ENCODE data around the gene TTC7B. TPM values are rescaled to one million over a fixed set of nuclear protein-coding genes. Genes with fewer than 3 reads are reported as not detected.

The TTC7B gene
- polyA plus RNA-seq, 1 donor from 2014 or later = 19.9 TPM

DNA sequence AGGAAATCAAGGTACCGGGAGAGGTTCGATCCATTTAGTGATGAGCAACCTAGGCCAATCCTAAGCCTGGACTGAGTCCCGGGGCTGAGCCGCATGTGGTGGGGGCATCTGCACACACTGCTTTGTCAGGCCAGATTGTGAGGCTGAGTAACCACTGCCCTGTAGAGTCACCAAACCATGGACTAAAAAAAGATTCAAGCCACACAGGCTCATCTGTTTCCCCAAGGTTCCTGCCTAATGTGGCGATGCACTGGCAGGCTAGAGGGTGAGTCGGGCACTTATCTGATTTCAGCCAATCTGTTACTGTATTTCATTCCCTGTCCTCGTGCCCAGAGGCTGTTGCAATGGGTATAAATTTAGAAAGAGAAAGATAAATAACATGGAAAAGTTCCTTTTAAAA is 140.8 kb downstream of the TTC7B start:
- Histone ChIP-seq H3K79me2 (replicated peaks; ENCODE audit: insufficient read depth, low read length) (no peaks in the 10 kb centered on the region), H3F3A (ENCODE audit: insufficient read depth, low read length, poor library complexity, severe bottlenecking) (no peaks in the 10 kb centered on the region), H3K4me2 (ENCODE audit: low read length) (no peak overlapping the region), H4K20me1 (ENCODE audit: insufficient read depth) (no peaks in the 10 kb centered on the region), H3K9me3 (ENCODE audit: low read length) (no peaks in the 10 kb centered on the region), H3K27me3 (ENCODE audit: insufficient read depth, low read depth, low read length) (no peaks in the 10 kb centered on the region), H3K4me3 (ENCODE audit: low read length) (no peak overlapping the region), H3K27ac (ENCODE audit: low read length) (no peak overlapping the region), H2AFZ (ENCODE audit: low read depth, low read length) (no peak overlapping the region), H3K9me2 (ENCODE audit: insufficient read depth, low read length) (no peaks in the 10 kb centered on the region), H3K9ac (ENCODE audit: low read length) (no peak overlapping the region), H3K36me3 (ENCODE audit: insufficient read depth, low read length) (peaks cover 5% of the 10 kb centered on the region)
- TF ChIP-seq EZH2 (IDR thresholded peaks at IDR 0.05; ENCODE audit: borderline replicate concordance, insufficient read depth, low read length, poor library complexity, severe bottlenecking) (no peak), RAD21 (conservative IDR thresholded peaks at IDR 0.05) (no peak), REST (IDR thresholded peaks at IDR 0.05; ENCODE audit: borderline replicate concordance) (no peak), SMC3 (conservative IDR thresholded peaks at IDR 0.05; ENCODE audit: poor library complexity) (no peak), MXI1 (conservative IDR thresholded peaks at IDR 0.05; ENCODE audit: poor library complexity, severe bottlenecking) (no peak), TAF1 (IDR thresholded peaks at IDR 0.05; ENCODE audit: low read depth) (no peak), EP300 (conservative IDR thresholded peaks at IDR 0.05; ENCODE audit: poor library complexity, severe bottlenecking) (no peak), POLR2AphosphoS5 (IDR thresholded peaks at IDR 0.05) (no peak)
- TF ChIP-seq, protein P1, sequence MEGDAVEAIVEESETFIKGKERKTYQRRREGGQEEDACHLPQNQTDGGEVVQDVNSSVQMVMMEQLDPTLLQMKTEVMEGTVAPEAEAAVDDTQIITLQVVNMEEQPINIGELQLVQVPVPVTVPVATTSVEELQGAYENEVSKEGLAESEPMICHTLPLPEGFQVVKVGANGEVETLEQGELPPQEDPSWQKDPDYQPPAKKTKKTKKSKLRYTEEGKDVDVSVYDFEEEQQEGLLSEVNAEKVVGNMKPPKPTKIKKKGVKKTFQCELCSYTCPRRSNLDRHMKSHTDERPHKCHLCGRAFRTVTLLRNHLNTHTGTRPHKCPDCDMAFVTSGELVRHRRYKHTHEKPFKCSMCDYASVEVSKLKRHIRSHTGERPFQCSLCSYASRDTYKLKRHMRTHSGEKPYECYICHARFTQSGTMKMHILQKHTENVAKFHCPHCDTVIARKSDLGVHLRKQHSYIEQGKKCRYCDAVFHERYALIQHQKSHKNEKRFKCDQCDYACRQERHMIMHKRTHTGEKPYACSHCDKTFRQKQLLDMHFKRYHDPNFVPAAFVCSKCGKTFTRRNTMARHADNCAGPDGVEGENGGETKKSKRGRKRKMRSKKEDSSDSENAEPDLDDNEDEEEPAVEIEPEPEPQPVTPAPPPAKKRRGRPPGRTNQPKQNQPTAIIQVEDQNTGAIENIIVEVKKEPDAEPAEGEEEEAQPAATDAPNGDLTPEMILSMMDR (IDR thresholded peaks at IDR 0.05; ENCODE audit: poor library complexity, severe bottlenecking) = no peak

- no peak overlapping the region for H3K4me3 ChIP-seq (ENCODE audit: low read length)
- no peak overlapping the region for H3K27ac ChIP-seq (ENCODE audit: low read length)
- H3K36me3 ChIP-seq (ENCODE audit: insufficient read depth, low read length) = peaks cover 5% of the 10 kb centered on the region
- H3K9me2 ChIP-seq (ENCODE audit: insufficient read depth, low read length) = no peaks in the 10 kb centered on the region
- H3F3A ChIP-seq (ENCODE audit: insufficient read depth, low read length, poor library complexity, severe bottlenecking) = no peaks in the 10 kb centered on the region
- H4K20me1 ChIP-seq (ENCODE audit: insufficient read depth) = no peaks in the 10 kb centered on the region
- no peak overlapping the region for H2AFZ ChIP-seq (ENCODE audit: low read depth, low read length)
- TF ChIP-seq, protein P1 (IDR thresholded peaks at IDR 0.05; ENCODE audit: poor library complexity, severe bottlenecking) = no peak
- TF ChIP-seq EZH2 (IDR thresholded peaks at IDR 0.05; ENCODE audit: borderline replicate concordance, insufficient read depth, low read length, poor library complexity, severe bottlenecking) (no peak), RAD21 (conservative IDR thresholded peaks at IDR 0.05) (no peak), TAF1 (IDR thresholded peaks at IDR 0.05; ENCODE audit: low read depth) (no peak), MXI1 (conservative IDR thresholded peaks at IDR 0.05; ENCODE audit: poor library complexity, severe bottlenecking) (no peak), SMC3 (conservative IDR thresholded peaks at IDR 0.05; ENCODE audit: poor library complexity) (no peak), REST (IDR thresholded peaks at IDR 0.05; ENCODE audit: borderline replicate concordance) (no peak), POLR2AphosphoS5 (IDR thresholded peaks at IDR 0.05) (no peak), EP300 (conservative IDR thresholded peaks at IDR 0.05; ENCODE audit: poor library complexity, severe bottlenecking) (no peak)
- H3K9me3 ChIP-seq (ENCODE audit: low read length) = no peaks in the 10 kb centered on the region
- H3K9ac ChIP-seq (ENCODE audit: low read length) = no peak overlapping the region
- no peaks in the 10 kb centered on the region for H3K79me2 ChIP-seq (replicated peaks; ENCODE audit: insufficient read depth, low read length)
- no peak overlapping the region for H3K4me2 ChIP-seq (ENCODE audit: low read length)
- no peaks in the 10 kb centered on the region for H3K27me3 ChIP-seq (ENCODE audit: insufficient read depth, low read depth, low read length)
Measured at GRCh38 chr14:90674716-90675115, 141.5 kb downstream of the TTC7B start.
